Thyroid gland (tissue), 4 donors: ENCODE data around the gene GPR137B. TPM values are rescaled to one million over a fixed set of nuclear protein-coding genes. Genes with fewer than 3 reads are reported as not detected.

Source experiments
- DNase-seq, 2 donors: peaks; one replicate each; pipeline ENCODE4 v3.0.0-alpha.2; 2019
- H3K27ac ChIP-seq, 3 donors: fragments of 200-600 bp; sonication (generic); 1 replicate in 2 of 3; 2 replicates in 1 of 3; pipeline ENCODE4 v1.5.1; 2016 to 2019; ENCODE audit warnings: mild to moderate bottlenecking in 1 of 3, moderate library complexity in 1 of 3
- H3K27me3 ChIP-seq: fragments of 200-600 bp; sonication (generic); one replicate; pipeline ENCODE4 v1.5.1; 2019
- H3K36me3 ChIP-seq, 2 donors: fragments of 200-600 bp; sonication (generic); one replicate each; pipeline ENCODE4 v1.5.1; 2016 to 2019
- H3K4me1 ChIP-seq, 2 donors: fragments of 200-600 bp; sonication (generic); one replicate each; pipeline ENCODE4 v1.5.1; 2017 to 2019
- H3K4me3 ChIP-seq, 3 donors: fragments of 200-600 bp; sonication (generic); replicated peaks in 1 of 3; 1 replicate in 2 of 3; 2 replicates in 1 of 3; pipeline ENCODE4 v1.5.1; 2016; ENCODE audit warnings: mild to moderate bottlenecking in 1 of 3
- H3K9me3 ChIP-seq: fragments of 200-600 bp; sonication (generic); one replicate; pipeline ENCODE4 v1.5.1; 2017
- POLR2A ChIP-seq, 2 donors: fragments of 450-650 bp; IDR thresholded peaks; one replicate each; pipeline ENCODE4 v1.6.1; 2017; ENCODE audit warnings: antibody characterized with exemption in 2 of 2, mild to moderate bottlenecking in 2 of 2, moderate library complexity in 1 of 2
- WGBS, 2 donors: methylation state at CpG; one replicate each; pipeline ENCODE4 v1.1.5; 2017; 5-methylcytosine and 5-hydroxymethylcytosine counted together
- intact Hi-C: fragments of 100-400 bp; cut with DNase I; formaldehyde crosslinking; loops from one replicate; pipeline ENCODE4 v1.15.1; 2023
- total RNA-seq, 4 donors: library from RNA; depleted of rRNA; stranded (reverse); fragments of >200 nt; gene quantifications; one replicate each; pipeline ENCODE4 v1.2.3, GENCODE V29; 2016
- TF ChIP-seq, protein P1 (sequence below), 6 experiments: fragments of 200-600 bp in 3 of 6; fragments of 450-650 bp in 3 of 6; sonication (generic) in 3 of 6; IDR thresholded peaks; one replicate each; pipeline ENCODE4 v1.5.1; 2016 to 2019; ENCODE audit warnings: antibody characterized with exemption in 6 of 6, mild to moderate bottlenecking in 2 of 6, inconsistent platforms in 1 of 6, moderate library complexity in 1 of 6

GPR137B gene
- total RNA-seq, 4 donors from 2014 or later = 15.1 to 30.0 (median 15.6) TPM

DNA sequence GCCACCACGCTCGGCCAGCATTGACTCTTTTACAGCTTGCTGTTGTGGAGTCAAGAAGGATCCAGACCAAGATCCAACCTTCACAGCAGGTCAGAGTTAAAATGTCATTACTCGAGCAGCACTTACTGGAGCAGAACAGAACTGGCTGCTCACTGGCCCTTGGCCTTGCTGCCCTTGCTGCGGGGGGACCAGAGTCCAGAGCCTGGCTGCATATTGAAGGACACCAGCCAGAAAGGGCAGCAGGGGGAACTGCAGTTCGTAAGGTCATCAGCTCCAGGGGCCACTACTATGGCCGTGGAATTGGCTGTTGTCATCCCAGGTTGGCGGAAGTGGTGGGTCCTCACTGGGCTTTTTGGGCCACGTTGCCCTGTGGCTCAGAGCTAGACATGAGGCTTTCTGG, 15.3 kb upstream of the GPR137B start:
- DNase-seq = no peak
- WGBS, 2 donors = 83 to 87% methylated on average over 5 to 8 of the region's 8 CpGs
- no peak for TF ChIP-seq POLR2A (IDR thresholded peaks at IDR 0.05)
- TF ChIP-seq, protein P1, sequence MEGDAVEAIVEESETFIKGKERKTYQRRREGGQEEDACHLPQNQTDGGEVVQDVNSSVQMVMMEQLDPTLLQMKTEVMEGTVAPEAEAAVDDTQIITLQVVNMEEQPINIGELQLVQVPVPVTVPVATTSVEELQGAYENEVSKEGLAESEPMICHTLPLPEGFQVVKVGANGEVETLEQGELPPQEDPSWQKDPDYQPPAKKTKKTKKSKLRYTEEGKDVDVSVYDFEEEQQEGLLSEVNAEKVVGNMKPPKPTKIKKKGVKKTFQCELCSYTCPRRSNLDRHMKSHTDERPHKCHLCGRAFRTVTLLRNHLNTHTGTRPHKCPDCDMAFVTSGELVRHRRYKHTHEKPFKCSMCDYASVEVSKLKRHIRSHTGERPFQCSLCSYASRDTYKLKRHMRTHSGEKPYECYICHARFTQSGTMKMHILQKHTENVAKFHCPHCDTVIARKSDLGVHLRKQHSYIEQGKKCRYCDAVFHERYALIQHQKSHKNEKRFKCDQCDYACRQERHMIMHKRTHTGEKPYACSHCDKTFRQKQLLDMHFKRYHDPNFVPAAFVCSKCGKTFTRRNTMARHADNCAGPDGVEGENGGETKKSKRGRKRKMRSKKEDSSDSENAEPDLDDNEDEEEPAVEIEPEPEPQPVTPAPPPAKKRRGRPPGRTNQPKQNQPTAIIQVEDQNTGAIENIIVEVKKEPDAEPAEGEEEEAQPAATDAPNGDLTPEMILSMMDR (IDR thresholded peaks at IDR 0.05) = no peak
- Histone ChIP-seq H3K27me3 (no peaks in the 10 kb centered on the region), H3K4me1 (no peaks in the 10 kb centered on the region), H3K36me3 (no peaks in the 10 kb centered on the region), H3K27ac (no peak overlapping the region), H3K9me3 (no peaks in the 10 kb centered on the region), H3K4me3 (no peak overlapping the region)
- intact Hi-C loops = no loop called here

DNA sequence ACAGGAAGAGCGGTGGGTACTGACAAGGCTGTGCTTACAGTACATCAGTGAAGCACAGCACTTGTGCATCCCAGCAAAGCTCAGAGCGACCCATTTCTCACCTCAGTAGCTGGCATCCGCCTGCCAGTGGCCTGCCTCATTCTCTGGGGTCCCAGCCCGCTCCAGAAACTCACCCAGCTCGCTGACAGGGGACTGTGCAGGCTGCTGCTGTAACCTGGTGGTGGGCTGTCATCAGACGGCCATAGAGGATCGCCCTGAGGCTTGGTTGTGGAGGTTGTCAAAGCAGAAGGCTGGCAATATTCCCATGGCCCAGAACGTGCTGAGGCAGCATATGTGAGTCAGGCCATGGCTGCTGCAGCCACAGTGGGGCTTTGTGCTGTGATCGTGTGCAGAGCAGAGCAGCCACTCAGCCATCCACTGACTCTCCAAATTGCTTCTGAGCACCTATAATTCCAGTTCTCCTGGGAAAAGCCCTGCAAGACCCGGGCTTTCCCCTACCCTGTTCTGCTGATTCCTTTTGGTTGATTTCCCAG, 13.6 kb upstream of the GPR137B start:
- H3K4me1 ChIP-seq = no peaks in the 10 kb centered on the region
- H3K36me3 ChIP-seq = no peaks in the 10 kb centered on the region
- 62 to 91% methylated on average over 8 to 10 of the region's 10 CpGs for WGBS, 2 donors
- peak in 1 of 2 donors; percentile 17 for DNase-seq
- no peak overlapping the region for H3K4me3 ChIP-seq
- no peaks in the 10 kb centered on the region for H3K27me3 ChIP-seq
- no peaks in the 10 kb centered on the region for H3K9me3 ChIP-seq
- intact Hi-C loops = no loop called here
- TF ChIP-seq, protein P1 (IDR thresholded peaks at IDR 0.05) = no peak
- H3K27ac ChIP-seq = no peak overlapping the region

DNA sequence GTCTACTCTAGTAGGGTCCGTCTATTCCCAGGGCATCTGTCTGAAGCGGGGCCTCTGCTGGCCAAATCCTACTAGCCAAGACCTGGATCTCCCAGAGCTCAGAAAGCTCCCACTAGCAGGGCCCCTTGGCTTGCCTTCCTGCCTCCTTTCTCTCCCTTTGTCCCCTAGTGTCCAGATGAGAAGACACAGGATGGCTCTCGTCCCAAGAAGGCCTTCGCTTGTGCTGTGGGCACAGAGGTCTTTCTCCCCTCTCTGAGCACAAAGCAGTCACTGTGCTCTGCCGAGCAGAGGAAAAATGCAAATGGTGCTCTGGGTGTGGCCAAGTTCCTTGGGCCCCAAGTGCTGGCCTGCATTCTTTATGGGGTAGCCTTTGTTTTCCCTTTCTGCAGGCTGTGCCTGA, 13.0 kb upstream of the GPR137B start:
- Histone ChIP-seq H3K4me3 (no peak overlapping the region), H3K4me1 (no peaks in the 10 kb centered on the region), H3K36me3 (no peaks in the 10 kb centered on the region), H3K9me3 (no peaks in the 10 kb centered on the region), H3K27me3 (no peaks in the 10 kb centered on the region), H3K27ac (no peak overlapping the region)
- DNase-seq = no peak
- intact Hi-C loops = no loop called here
- TF ChIP-seq, protein P1 (IDR thresholded peaks at IDR 0.05) = no peak
- TF ChIP-seq POLR2A (IDR thresholded peaks at IDR 0.05) = no peak
- WGBS, 2 donors = 88 to 89% methylated on average over 5 of the region's 5 CpGs

DNA sequence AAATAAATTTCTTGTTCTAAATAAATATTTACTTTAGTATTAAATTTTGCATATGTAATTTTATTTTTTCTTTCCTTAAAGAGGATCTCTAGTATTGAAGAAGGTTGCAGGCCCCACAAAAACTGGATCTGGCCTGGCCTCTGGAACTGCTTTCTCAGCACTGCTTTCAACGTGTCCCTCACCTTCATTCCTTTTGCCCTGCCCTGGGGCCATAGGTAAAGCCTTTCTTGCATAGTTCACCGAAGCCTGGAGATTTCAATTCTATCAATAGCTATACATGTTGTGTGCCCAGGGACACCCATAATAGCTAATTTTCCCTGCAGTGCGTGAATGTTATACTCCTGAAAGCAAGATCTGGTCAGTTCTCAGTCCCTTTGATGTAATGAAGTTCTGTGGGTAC, 12.0 kb upstream of the GPR137B start:
- H3K27me3 ChIP-seq = no peaks in the 10 kb centered on the region

DNA sequence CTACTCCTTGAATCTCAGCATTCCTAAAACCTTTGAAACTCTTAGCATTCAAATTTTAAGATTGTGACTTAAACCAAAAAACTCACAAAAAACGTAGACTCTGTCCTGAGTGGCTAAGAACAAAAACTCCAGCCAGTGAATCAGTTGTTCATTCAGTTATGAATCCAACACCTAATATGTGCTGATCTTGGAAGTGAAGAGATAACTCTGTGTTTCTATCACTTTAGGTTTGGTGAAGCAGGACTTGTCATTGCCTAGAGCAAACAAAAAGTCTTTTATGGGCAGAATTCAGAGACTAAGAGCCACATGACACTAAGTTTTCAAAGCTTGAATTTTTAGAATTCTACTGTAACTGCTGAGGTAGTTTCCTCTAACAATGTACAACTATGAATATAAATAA, 10.4 kb upstream of the GPR137B start:
- no peak for TF ChIP-seq POLR2A (IDR thresholded peaks at IDR 0.05)
- TF ChIP-seq, protein P1 (IDR thresholded peaks at IDR 0.05) = no peak
- 41 to 75% methylated on average over 1 of the region's 1 CpG for WGBS, 2 donors
- H3K27me3 ChIP-seq = no peaks in the 10 kb centered on the region
- no peaks in the 10 kb centered on the region for H3K9me3 ChIP-seq
- H3K36me3 ChIP-seq = no peaks in the 10 kb centered on the region
- no peaks in the 10 kb centered on the region for H3K4me1 ChIP-seq
- intact Hi-C loops = no loop called here
- no peak overlapping the region for H3K27ac ChIP-seq
- no peak for DNase-seq
- no peak overlapping the region for H3K4me3 ChIP-seq

More for the DNA sequence above, 12.0 kb upstream of the GPR137B start:
- Histone ChIP-seq H3K36me3 (no peaks in the 10 kb centered on the region), H3K27ac (no peak overlapping the region), H3K4me3 (no peak overlapping the region), H3K4me1 (no peaks in the 10 kb centered on the region), H3K9me3 (no peaks in the 10 kb centered on the region)
- WGBS, 2 donors = 92 to 95% methylated on average over 3 of the region's 3 CpGs
- intact Hi-C loops = no loop called here
- no peak for TF ChIP-seq POLR2A (IDR thresholded peaks at IDR 0.05)
- TF ChIP-seq, protein P1 (IDR thresholded peaks at IDR 0.05) = no peak
- DNase-seq = no peak
